A673 (cell line): Measurements from ENCODE around the gene SHLD1. TPM values are rescaled to one million over a fixed set of nuclear protein-coding genes. Genes with fewer than 3 reads are reported as not detected.

ENCODE experiments used
- BruUV-seq: library from RNA; stranded (reverse); fragments of 400-500 nt; replicated peaks from 2 replicates; lab custom pipeline; 2021; lab: Mats Ljungman, UMichigan
- CTCF ChIA-PET: fragments of 300-600 bp; sonication (Branson Sonifier 250); formaldehyde crosslinking; loops from one replicate; lab custom pipeline; 2022; ENCODE audit warnings: antibody characterized with exemption; lab: Charles Lee
- POLR2A ChIA-PET: fragments of 300-600 bp; sonication (Branson Sonifier 250); formaldehyde crosslinking; loops from one replicate; lab custom pipeline; 2022; ENCODE audit warnings: antibody characterized with exemption; ENCODE audit not compliant: low non-redundant PET; lab: Charles Lee
- DNase-seq: peaks from one replicate; pipeline ENCODE4 v3.0.0-alpha.2; 2015; ENCODE audit warnings: low spot score
- H3K27ac ChIP-seq: fragments of 200-600 bp; sonication (generic); 2 replicates; pipeline ENCODE4 v1.5.1; 2016; ENCODE audit warnings: mixed run types, low read depth, mild to moderate bottlenecking, mixed read lengths, antibody characterized with exemption, low read length; ENCODE audit not compliant: poor library complexity, severe bottlenecking
- H3K27me3 ChIP-seq: fragments of 200-600 bp; sonication (generic); replicated peaks from 2 replicates; pipeline ENCODE4 v1.6.1; 2017; ENCODE audit warnings: mixed run types, low read depth, mild to moderate bottlenecking, mixed read lengths, antibody characterized with exemption, low read length; ENCODE audit not compliant: insufficient read depth, poor library complexity
- H3K36me3 ChIP-seq: fragments of 200-600 bp; sonication (generic); 2 replicates; pipeline ENCODE4 v1.6.1; 2016; ENCODE audit warnings: mixed run types, mild to moderate bottlenecking, mixed read lengths, antibody characterized with exemption, low read length; ENCODE audit not compliant: insufficient read depth, poor library complexity, severe bottlenecking
- H3K4me1 ChIP-seq: fragments of 200-600 bp; sonication (generic); 2 replicates; pipeline ENCODE4 v1.6.1; 2017; ENCODE audit warnings: mixed run types, mild to moderate bottlenecking, mixed read lengths, antibody characterized with exemption, low read length; ENCODE audit not compliant: insufficient read depth, poor library complexity, severe bottlenecking
- H3K4me3 ChIP-seq: fragments of 200-600 bp; sonication (generic); 2 replicates; pipeline ENCODE4 v1.5.1; 2016; ENCODE audit warnings: low read depth, mixed run types, mild to moderate bottlenecking, mixed read lengths, low read length; ENCODE audit not compliant: poor library complexity, severe bottlenecking
- H3K9me3 ChIP-seq: fragments of 200-600 bp; sonication (generic); 2 replicates; pipeline ENCODE4 v1.6.1; 2016; ENCODE audit warnings: mixed run types, low read depth, mild to moderate bottlenecking, mixed read lengths, antibody characterized with exemption, low read length; ENCODE audit not compliant: poor library complexity, severe bottlenecking
- CTCF ChIP-seq: fragments of 300-800, 200-600 bp; sonication (generic); conservative IDR thresholded peaks from 2 replicates; pipeline ENCODE4 v1.5.1; 2017; ENCODE audit warnings: low read depth, mild to moderate bottlenecking, antibody characterized with exemption, low read length, moderate library complexity, mixed read lengths
- EZH2 ChIP-seq: fragments of 200-600 bp; sonication (generic); IDR thresholded peaks from 2 replicates; pipeline ENCODE4 v1.6.1; 2017; ENCODE audit warnings: borderline replicate concordance, low read depth, mild to moderate bottlenecking, mixed read lengths, antibody characterized with exemption, low read length; ENCODE audit not compliant: poor library complexity, severe bottlenecking
- intact Hi-C: fragments of 100-400 bp; cut with micrococcal nuclease; formaldehyde crosslinking; loops from one replicate; pipeline ENCODE4 v1.10.0; 2022; ENCODE audit not compliant: unreplicated experiment
- total RNA-seq: library from RNA; stranded (reverse); gene quantifications from 2 replicates; pipeline ENCODE4 v1.2.3, GENCODE V29; 2021

SHLD1 gene
- total RNA-seq, 1 experiment from 2014 or later, result 5.8 TPM

- H3K27ac ChIP-seq, result no peak overlapping the region
- ChIA-PET POLR2A (no interaction called here), CTCF (no interaction called here)
- peaks cover 5% of the 10 kb centered on the region for H3K4me1 ChIP-seq
- no peak overlapping the region for H3K4me3 ChIP-seq
- no peaks in the 10 kb centered on the region for H3K9me3 ChIP-seq
- intact Hi-C loops, result no loop called here
- no TSS peak for BruUV-seq
- DNase-seq, result no peak
- no peak for TF ChIP-seq CTCF
- TF ChIP-seq EZH2, result no peak
- no peaks in the 10 kb centered on the region for H3K27me3 ChIP-seq
- H3K36me3 ChIP-seq, result no peaks in the 10 kb centered on the region
These were observed 59.3 kb downstream of the SHLD1 start for GRCh38 chr20:5809495-5809894.

- ChIA-PET CTCF (no interaction called here), POLR2A (no interaction called here)
- H3K27ac ChIP-seq, result no peak overlapping the region
- intact Hi-C loops, result no loop called here
- no peak overlapping the region for H3K4me3 ChIP-seq
- H3K27me3 ChIP-seq, result no peaks in the 10 kb centered on the region
- H3K9me3 ChIP-seq, result no peaks in the 10 kb centered on the region
- DNase-seq, result no peak
- no TSS peak for BruUV-seq
- TF ChIP-seq EZH2 (no peak), CTCF (no peak)
- no peaks in the 10 kb centered on the region for H3K4me1 ChIP-seq
- no peaks in the 10 kb centered on the region for H3K36me3 ChIP-seq
These were observed 60.7 kb downstream of the SHLD1 start for GRCh38 chr20:5810800-5811422.

GRCh38 chr20:5811746-5812145 lies 61.5 kb downstream of the SHLD1 start:
- no TSS peak for BruUV-seq
- H3K27me3 ChIP-seq, result no peaks in the 10 kb centered on the region
- H3K9me3 ChIP-seq, result no peaks in the 10 kb centered on the region
- CTCF ChIA-PET, result no interaction called here
- intact Hi-C loops, result no loop called here
- no peak for TF ChIP-seq EZH2
- TF ChIP-seq CTCF, result no peak
- POLR2A ChIA-PET, result no interaction called here
- H3K36me3 ChIP-seq, result no peaks in the 10 kb centered on the region
- H3K4me3 ChIP-seq, result no peak overlapping the region
- H3K4me1 ChIP-seq, result no peaks in the 10 kb centered on the region
- H3K27ac ChIP-seq, result no peak overlapping the region
- no peak for DNase-seq
